ENCODE measurements around the gene HDGF. TPM values are rescaled to one million over a fixed set of nuclear protein-coding genes. Genes with fewer than 3 reads are reported as not detected.

The HDGF gene
- total and polyA plus RNA-seq, 2 donors (not counting 3 experiments of a cell fraction or from before 2014, with no cell fraction given): 95.1 to 298 TPM

DNA sequence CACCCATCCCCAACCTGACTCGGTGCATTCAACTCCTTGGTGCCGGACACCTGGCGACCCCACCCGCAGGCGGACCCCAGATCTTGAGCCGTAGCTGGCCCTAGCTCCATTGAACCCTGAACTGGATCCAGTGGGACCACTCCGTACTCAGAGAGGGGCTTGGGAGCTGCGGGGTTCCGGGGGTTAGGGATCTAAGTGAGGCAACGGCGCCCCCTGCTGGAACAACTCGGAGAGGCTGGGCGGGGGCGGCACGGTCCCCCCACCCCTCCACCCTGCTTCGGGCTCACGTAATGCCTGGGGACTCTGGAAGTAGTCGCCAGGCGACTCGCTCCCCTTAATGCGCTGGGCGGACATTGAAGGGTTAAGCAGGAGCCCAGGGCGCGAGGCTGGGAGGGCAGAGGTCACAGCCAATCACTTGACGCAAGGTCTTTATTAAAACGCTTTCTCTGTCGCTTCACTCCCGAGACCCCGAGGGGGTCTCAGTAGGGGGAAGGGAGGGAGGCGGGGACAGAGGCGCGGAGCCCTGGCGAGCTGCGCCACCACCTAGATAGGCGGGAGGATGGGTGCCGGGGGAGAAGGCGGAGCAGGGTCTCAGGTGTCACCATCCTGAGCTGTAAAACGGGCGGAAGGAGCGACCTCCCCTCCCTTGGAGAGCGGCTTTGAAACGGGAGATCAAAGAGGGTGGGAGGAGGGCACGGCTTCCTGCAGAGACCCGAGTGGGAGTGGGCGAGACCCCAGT is 45.4 kb downstream of the HDGF start:
- H3K36me3 ChIP-seq (ENCODE audit: control insufficient read depth in 2 of 2, extremely low read depth in 1 of 2, insufficient read depth in 2 of 2, low read length in 2 of 2): no peaks in the 10 kb centered on the region
- FAIRE-seq (peak; percentile 59), DNase-seq (ENCODE audit: low read depth, low spot score) (peak; percentile 57)
- no peaks in the 10 kb centered on the region for H3K9me3 ChIP-seq (replicated peaks; ENCODE audit: control insufficient read depth, insufficient read depth, low read length)
- peak overlapping the region; percentile 52 for H2AFZ ChIP-seq (ENCODE audit: low read depth, low read length)
- no peaks in the 10 kb centered on the region for H3K9me1 ChIP-seq (replicated peaks; ENCODE audit: control insufficient read depth, extremely low read depth, insufficient read depth, low read length)
- peaks cover 0 to 3% of the 10 kb centered on the region in 2 experiments for H3K27me3 ChIP-seq (ENCODE audit: control insufficient read depth in 2 of 2, insufficient read depth in 2 of 2, low read length in 2 of 2)
- no peaks in the 10 kb centered on the region for H3K79me2 ChIP-seq (ENCODE audit: control insufficient read depth, insufficient read depth, low read length)
- CTCF ChIA-PET: interaction anchor here (0.7 to 15.5 kb wide), 14 partner anchors 8 to 226 kb away, joined by 3 to 453 read pairs (median 10); partner anchors contain the start of genes HAPLN2, INSRR and NTRK1
- dilution Hi-C loops (cut with MboI; ENCODE audit: extremely low pct_ligation_motif_present, low sequenced_read_pairs) (no loop called here), intact Hi-C loops (cut with micrococcal nuclease) (loop anchor here (1.0 kb wide), 4 partner anchors 17 to 79 kb away; no protein-coding TSS in a partner anchor)
- H3K27ac ChIP-seq (ENCODE audit: insufficient read depth, low read depth, low read length): no peak overlapping the region
- POLR2A ChIA-PET: no interaction called here
- peaks cover 19% of the 10 kb centered on the region for H3K4me1 ChIP-seq (ENCODE audit: control insufficient read depth, extremely low read depth, insufficient read depth, low read length)
- H4K20me1 ChIP-seq (replicated peaks; ENCODE audit: control insufficient read depth, extremely low read depth, insufficient read depth, low read length): no peaks in the 10 kb centered on the region
- peak overlapping the region in 1 of 3 experiments; percentile 4 for H3K4me3 ChIP-seq (replicated peaks in 1 of 3; ENCODE audit: insufficient read depth in 1 of 3, low read depth in 1 of 3, low read length in 3 of 3)
- TF ChIP-seq POLR2AphosphoS5 (IDR thresholded peaks at IDR 0.05; ENCODE audit: insufficient read depth, low read depth, low read length) (no peak), CTCF (IDR thresholded peaks at IDR 0.05; ENCODE audit: extremely low read depth in 1 of 2, insufficient read depth in 1 of 2, low read depth in 1 of 2, low read length in 2 of 2) (peak; percentile 76 to 87), JUN (IDR thresholded peaks at IDR 0.05; ENCODE audit: borderline replicate concordance, insufficient read depth, insufficient read length, low read depth) (no peak), MYC (IDR thresholded peaks at IDR 0.05; ENCODE audit: low read depth, low read length) (no peak), EZH2 (IDR thresholded peaks at IDR 0.05; ENCODE audit: borderline replicate concordance, low read depth, low read length, severe bottlenecking) (peak; percentile 42)
- TF ChIP-seq, protein P1, sequence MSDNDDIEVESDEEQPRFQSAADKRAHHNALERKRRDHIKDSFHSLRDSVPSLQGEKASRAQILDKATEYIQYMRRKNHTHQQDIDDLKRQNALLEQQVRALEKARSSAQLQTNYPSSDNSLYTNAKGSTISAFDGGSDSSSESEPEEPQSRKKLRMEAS (IDR thresholded peaks at IDR 0.05; ENCODE audit: insufficient read depth, insufficient read length): no peak
- H3K4me2 ChIP-seq (ENCODE audit: insufficient read depth, low read length): peak overlapping the region; percentile 41
- BruUV-seq (replicated peaks): no TSS peak
- no peak overlapping the region for H3K9ac ChIP-seq (replicated peaks; ENCODE audit: extremely low read depth, insufficient read depth, low read length)

All from endothelial cell of umbilical vein (primary cell).